ENCODE data around the gene TNS2. TPM values are rescaled to one million over a fixed set of nuclear protein-coding genes. Genes with fewer than 3 reads are reported as not detected.

Gene TNS2
- total and polyA plus RNA-seq, 9 of the 15 experiments (the other 6 are each of a cell fraction or from before 2014, with no cell fraction given), result 0.28 to 3.1 (median 1.2) TPM; not detected in 1

- TF ChIP-seq ARID1B (IDR thresholded peaks at IDR 0.05), result no peak
- peak; percentile 45; the same call in 1 of the 2 replicates for TF ChIP-seq HIVEP1 (CRISPR knock-in tag; IDR thresholded peaks at IDR 0.05)
- TF ChIP-seq SAFB (IDR thresholded peaks at IDR 0.05; ENCODE audit: borderline replicate concordance, low read depth, low read length), result no peak
- TF ChIP-seq PHF8 (IDR thresholded peaks at IDR 0.05; ENCODE audit: borderline replicate concordance, low read length), result peak; percentile 91
- no peak for TF ChIP-seq CSDE1 (IDR thresholded peaks at IDR 0.05)
- TF ChIP-seq PHB2 (IDR thresholded peaks at IDR 0.05; ENCODE audit: low read depth), result no peak
- no peak for TF ChIP-seq PYGO2 (tag; IDR thresholded peaks at IDR 0.05)
- TF ChIP-seq CHD4 (IDR thresholded peaks at IDR 0.05; ENCODE audit: insufficient read depth, insufficient replicate concordance, low read depth, low read length, poor library complexity, severe bottlenecking), result no peak
- TF ChIP-seq ZNF282 (CRISPR knock-in tag; IDR thresholded peaks at IDR 0.05), result no peak
- TF ChIP-seq PRPF4 (IDR thresholded peaks at IDR 0.05; ENCODE audit: insufficient read depth, low read depth, low read length, poor library complexity, severe bottlenecking), result no peak
- no peak for TF ChIP-seq FOXM1 (IDR thresholded peaks at IDR 0.05; ENCODE audit: low read depth)
- TF ChIP-seq FOXM1 (CRISPR knock-in tag; IDR thresholded peaks at IDR 0.05; ENCODE audit: low read depth), result no peak
- TF ChIP-seq CREBBP (IDR thresholded peaks at IDR 0.05; ENCODE audit: low read depth, low read length), result no peak
- TF ChIP-seq ZNF3 (CRISPR knock-in tag; IDR thresholded peaks at IDR 0.05), result no peak
- TF ChIP-seq HMG20A (CRISPR knock-in tag; conservative IDR thresholded peaks at IDR 0.05), result no peak
- no peak for TF ChIP-seq THRB (CRISPR knock-in tag; conservative IDR thresholded peaks at IDR 0.05)
- TF ChIP-seq BHLHE40 (IDR thresholded peaks at IDR 0.05; ENCODE audit: low read length), result no peak
- no peak for TF ChIP-seq DPF2 (IDR thresholded peaks at IDR 0.05)
- no peak for TF ChIP-seq MXI1 (IDR thresholded peaks at IDR 0.05; ENCODE audit: low read depth, low read length)
- peak; percentile 67; the same call in 1 of the 2 replicates for TF ChIP-seq ZNF449 (CRISPR knock-in tag; IDR thresholded peaks at IDR 0.05)
- TF ChIP-seq THAP7 (CRISPR knock-in tag; IDR thresholded peaks at IDR 0.05), result no peak
- TF ChIP-seq RFX5 (IDR thresholded peaks at IDR 0.05; ENCODE audit: low read depth, low read length), result no peak
- no peak for TF ChIP-seq ZNF354B (CRISPR knock-in tag; IDR thresholded peaks at IDR 0.05)
- no peak for TF ChIP-seq ZNF589 (CRISPR knock-in tag; IDR thresholded peaks at IDR 0.05; ENCODE audit: low read depth)
- peak; percentile 62 for TF ChIP-seq CCNT2 (IDR thresholded peaks at IDR 0.05; ENCODE audit: borderline replicate concordance, extremely low read depth, insufficient read length, low read depth, low read length)
- no peak for TF ChIP-seq HNRNPH1 (optimal IDR thresholded peaks at IDR 0.05; ENCODE audit: low read depth, low read length)
- no peak for TF ChIP-seq SNIP1 (IDR thresholded peaks at IDR 0.05; ENCODE audit: low read depth)
These were observed 29.6 kb downstream of the TNS2 start, which contains the start of gene SPRYD3 (continued) for GRCh38 chr12:53079226-53080117.
